OCI-LY1 (cell line): Measurements from ENCODE around the gene TTYH3.

Source experiments
- H2AFZ ChIP-seq: fragments of 200-600 bp; sonication (generic), shearing (Covaris generic); 2 replicates; pipeline ENCODE4 v1.6.0; 2014; ENCODE audit warnings: antibody characterized with exemption, mild to moderate bottlenecking, low read length
- H3F3A ChIP-seq: fragments of 200-600 bp; sonication (generic), shearing (Covaris generic); 2 replicates; pipeline ENCODE4 v1.6.0; 2014; ENCODE audit warnings: mild to moderate bottlenecking, antibody characterized with exemption, low read length, moderate library complexity; ENCODE audit not compliant: insufficient read depth
- H3K27ac ChIP-seq: fragments of 200-600 bp; sonication (generic); 2 replicates; pipeline ENCODE4 v1.5.1; 2014; ENCODE audit warnings: low read length, mixed run types, mild to moderate bottlenecking, low read depth; ENCODE audit not compliant: poor library complexity, severe bottlenecking
- H3K27me3 ChIP-seq: fragments of 200-600 bp; sonication (generic); 2 replicates; pipeline ENCODE4 v1.6.0; 2014; ENCODE audit warnings: antibody characterized with exemption, mild to moderate bottlenecking, low read length, moderate library complexity; ENCODE audit not compliant: insufficient read depth
- H3K36me3 ChIP-seq: fragments of 200-600 bp; sonication (generic); 2 replicates; pipeline ENCODE4 v1.6.1; 2014; ENCODE audit warnings: mild to moderate bottlenecking, antibody characterized with exemption, low read length, moderate library complexity, mixed read lengths; ENCODE audit not compliant: insufficient read depth
- H3K4me1 ChIP-seq: fragments of 200-600 bp; sonication (generic); 2 replicates; pipeline ENCODE4 v1.5.1; 2014; ENCODE audit warnings: mild to moderate bottlenecking, low read length, moderate library complexity; ENCODE audit not compliant: insufficient read depth, severe bottlenecking
- H3K4me2 ChIP-seq: fragments of 200-600 bp; sonication (generic), shearing (Covaris generic); 2 replicates; pipeline ENCODE4 v1.6.1; 2014; ENCODE audit warnings: low read length
- H3K4me3 ChIP-seq: fragments of 200-600 bp; sonication (generic); 2 replicates; pipeline ENCODE4 v1.5.1; 2014; ENCODE audit warnings: low read length, low read depth, mild to moderate bottlenecking, mixed read lengths; ENCODE audit not compliant: poor library complexity, severe bottlenecking
- H3K79me2 ChIP-seq: fragments of 200-600 bp; shearing (Covaris generic); 2 replicates; pipeline ENCODE4 v1.6.1; 2016; ENCODE audit warnings: mixed run types, low read length, mixed read lengths; ENCODE audit not compliant: insufficient read depth
- H3K9ac ChIP-seq: fragments of 200-600 bp; sonication (generic), shearing (Covaris generic); 2 replicates; pipeline ENCODE4 v1.6.1; 2014; ENCODE audit warnings: mild to moderate bottlenecking, low read length, mixed read lengths
- H3K9me2 ChIP-seq: fragments of 200-600 bp; sonication (generic), shearing (Covaris generic); 2 replicates; pipeline ENCODE4 v1.6.1; 2014; ENCODE audit warnings: low read depth, mild to moderate bottlenecking, low read length, mixed read lengths
- H3K9me3 ChIP-seq: fragments of 200-600 bp; shearing (Covaris generic); 2 replicates; pipeline ENCODE4 v1.6.1; 2014; ENCODE audit warnings: low read length, mixed read lengths
- H4K20me1 ChIP-seq: fragments of 200-600 bp; sonication (generic), shearing (Covaris generic); 2 replicates; pipeline ENCODE4 v1.6.0; 2016; ENCODE audit warnings: mild to moderate bottlenecking, low read length; ENCODE audit not compliant: insufficient read depth
- EZH2 ChIP-seq: fragments of 200-600 bp; sonication (generic), shearing (Covaris generic); IDR thresholded peaks from 2 replicates; pipeline ENCODE4 v1.8.0; 2017; ENCODE audit warnings: borderline replicate concordance, mixed run types, mild to moderate bottlenecking, antibody characterized with exemption, low read length, moderate library complexity, mixed read lengths
- TF ChIP-seq, protein P1 (sequence below): fragments of 200-600 bp; sonication (generic), shearing (Covaris generic); IDR thresholded peaks from 2 replicates; pipeline ENCODE4 v1.5.1; 2017; ENCODE audit warnings: mild to moderate bottlenecking, antibody characterized with exemption, low read length, moderate library complexity, mixed read lengths

Gene TTYH3

DNA sequence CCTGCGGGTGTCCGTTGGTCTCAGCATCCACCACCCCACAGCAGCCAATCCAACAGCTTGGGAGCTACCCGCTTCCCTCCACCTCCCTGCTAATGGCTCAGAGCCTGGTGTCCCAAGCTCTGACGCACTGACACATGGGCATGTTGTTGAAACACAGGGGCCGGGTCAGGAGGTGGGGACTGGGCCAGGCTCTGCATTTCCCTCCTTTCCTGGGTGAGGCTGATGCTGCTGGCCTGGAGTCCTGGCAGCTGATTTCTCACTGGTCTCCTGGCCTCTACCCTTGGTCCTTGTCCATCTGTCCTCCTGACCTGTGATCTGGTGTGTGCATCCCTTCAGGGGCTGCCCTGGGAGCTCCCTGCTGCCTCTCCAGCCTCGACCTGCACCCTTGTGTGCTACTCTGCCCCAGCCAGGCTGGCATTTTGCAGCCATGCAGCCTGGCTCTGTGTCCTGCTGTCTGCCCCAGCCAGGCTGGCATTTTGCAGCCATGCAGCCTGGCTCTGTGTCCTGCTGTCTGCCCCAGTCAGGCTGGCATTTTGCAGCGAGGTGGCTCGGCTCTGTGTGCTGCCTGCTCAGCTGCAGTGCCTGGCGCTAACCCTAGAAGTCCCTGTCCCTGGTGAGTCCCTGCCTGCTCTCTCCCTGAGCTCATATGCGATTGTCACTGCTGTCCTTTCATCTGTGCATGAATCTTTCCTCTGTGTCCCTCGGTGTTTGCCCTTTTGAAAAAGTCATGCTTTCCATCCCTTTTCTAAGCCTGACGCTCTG lies 70.2 kb downstream of the TTYH3 start:
- Histone ChIP-seq H3K9ac (no peak overlapping the region), H3K27me3 (peaks cover 4% of the 10 kb centered on the region; the same call in 1 of the 2 replicates)
- TF ChIP-seq, protein P1, sequence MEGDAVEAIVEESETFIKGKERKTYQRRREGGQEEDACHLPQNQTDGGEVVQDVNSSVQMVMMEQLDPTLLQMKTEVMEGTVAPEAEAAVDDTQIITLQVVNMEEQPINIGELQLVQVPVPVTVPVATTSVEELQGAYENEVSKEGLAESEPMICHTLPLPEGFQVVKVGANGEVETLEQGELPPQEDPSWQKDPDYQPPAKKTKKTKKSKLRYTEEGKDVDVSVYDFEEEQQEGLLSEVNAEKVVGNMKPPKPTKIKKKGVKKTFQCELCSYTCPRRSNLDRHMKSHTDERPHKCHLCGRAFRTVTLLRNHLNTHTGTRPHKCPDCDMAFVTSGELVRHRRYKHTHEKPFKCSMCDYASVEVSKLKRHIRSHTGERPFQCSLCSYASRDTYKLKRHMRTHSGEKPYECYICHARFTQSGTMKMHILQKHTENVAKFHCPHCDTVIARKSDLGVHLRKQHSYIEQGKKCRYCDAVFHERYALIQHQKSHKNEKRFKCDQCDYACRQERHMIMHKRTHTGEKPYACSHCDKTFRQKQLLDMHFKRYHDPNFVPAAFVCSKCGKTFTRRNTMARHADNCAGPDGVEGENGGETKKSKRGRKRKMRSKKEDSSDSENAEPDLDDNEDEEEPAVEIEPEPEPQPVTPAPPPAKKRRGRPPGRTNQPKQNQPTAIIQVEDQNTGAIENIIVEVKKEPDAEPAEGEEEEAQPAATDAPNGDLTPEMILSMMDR = no peak
- TF ChIP-seq EZH2 = no peak

DNA sequence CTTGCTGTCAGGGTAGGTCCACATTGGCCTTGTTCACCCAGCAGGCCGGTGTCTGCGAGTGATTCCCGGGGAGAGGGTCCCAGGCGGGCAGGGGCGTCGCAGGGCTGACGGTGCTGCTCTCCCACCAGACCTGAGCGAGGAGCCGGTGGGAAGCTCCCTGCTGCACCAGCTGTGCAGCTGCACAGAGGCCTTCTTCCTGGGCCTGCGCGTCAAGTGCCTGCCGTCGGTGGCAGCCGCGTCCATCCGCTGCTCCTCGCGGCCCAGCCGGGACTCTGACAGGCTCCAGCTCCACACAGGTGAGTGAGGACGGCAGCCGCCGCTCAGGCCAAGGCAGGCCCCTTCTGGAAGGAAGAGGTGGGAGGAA lies 70.8 kb downstream of the TTYH3 start:
- Histone ChIP-seq H3K9ac (no peak overlapping the region), H3K4me3 (no peak overlapping the region), H3K27me3 (peaks cover 4% of the 10 kb centered on the region; the same call in 1 of the 2 replicates), H3K4me2 (no peak overlapping the region), H2AFZ (no peak overlapping the region), H3K9me3 (no peaks in the 10 kb centered on the region), H4K20me1 (no peaks in the 10 kb centered on the region), H3K79me2 (no peaks in the 10 kb centered on the region), H3K9me2 (no peaks in the 10 kb centered on the region), H3F3A (no peaks in the 10 kb centered on the region), H3K27ac (no peak overlapping the region), H3K4me1 (peaks cover 3% of the 10 kb centered on the region), H3K36me3 (no peaks in the 10 kb centered on the region)
- TF ChIP-seq, protein P1 = no peak
- no peak for TF ChIP-seq EZH2

More for the DNA sequence above, 70.2 kb downstream of the TTYH3 start:
- Histone ChIP-seq H3K36me3 (no peaks in the 10 kb centered on the region), H3K27ac (no peak overlapping the region), H3K4me1 (peaks cover 3% of the 10 kb centered on the region), H3K79me2 (no peaks in the 10 kb centered on the region), H3K4me2 (no peak overlapping the region), H3K9me2 (no peaks in the 10 kb centered on the region), H3F3A (no peaks in the 10 kb centered on the region), H3K9me3 (no peaks in the 10 kb centered on the region), H3K4me3 (no peak overlapping the region), H4K20me1 (no peaks in the 10 kb centered on the region), H2AFZ (no peak overlapping the region)

DNA sequence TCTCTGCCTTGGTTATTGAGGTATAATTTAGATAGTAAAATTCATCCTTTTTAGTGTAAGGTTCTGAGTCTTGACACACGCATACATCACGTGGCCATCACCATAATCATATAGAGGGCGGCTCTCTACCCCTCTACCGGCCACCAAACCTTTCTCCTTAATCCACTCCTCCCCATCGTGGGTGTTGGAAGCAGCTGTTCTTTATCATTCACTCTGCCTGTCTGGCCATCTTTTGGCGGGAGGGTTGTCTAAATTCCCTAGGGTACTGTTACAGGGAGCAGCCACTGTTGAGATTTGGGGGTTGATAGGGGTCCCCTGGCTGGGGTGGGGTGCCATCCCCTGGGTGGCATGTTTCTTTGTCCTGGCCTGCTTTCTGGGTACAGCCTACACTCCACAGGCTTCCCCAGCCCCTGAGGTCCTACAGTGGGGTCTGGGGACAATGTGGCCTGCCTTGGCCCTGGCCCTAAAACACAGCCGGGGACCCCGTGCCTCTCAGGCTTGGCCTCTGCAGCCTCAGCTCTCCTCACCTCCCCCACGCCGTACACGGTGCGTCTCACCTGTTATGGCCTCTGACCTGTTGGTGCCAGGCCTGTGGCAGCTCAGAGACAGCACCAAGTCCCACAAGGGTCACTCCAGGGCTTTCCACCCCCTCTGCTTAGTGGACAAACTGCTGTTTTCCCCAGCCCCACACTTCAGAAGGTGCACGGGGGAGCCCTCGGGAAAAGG lies 73.7 kb downstream of the TTYH3 start:
- Histone ChIP-seq H3K9me2 (no peaks in the 10 kb centered on the region), H3K4me2 (no peak overlapping the region), H3K27ac (no peak overlapping the region), H3K27me3 (no peaks in the 10 kb centered on the region; the same call in 1 of the 2 replicates), H3K4me3 (no peak overlapping the region), H3K9ac (no peak overlapping the region), H3K36me3 (no peaks in the 10 kb centered on the region), H3K4me1 (peaks cover 8% of the 10 kb centered on the region), H4K20me1 (no peaks in the 10 kb centered on the region), H2AFZ (no peak overlapping the region), H3K9me3 (no peaks in the 10 kb centered on the region), H3K79me2 (no peaks in the 10 kb centered on the region), H3F3A (no peaks in the 10 kb centered on the region)
- TF ChIP-seq, protein P1 = no peak
- TF ChIP-seq EZH2 = no peak
